Mesodermal cell (in vitro differentiated cells): ENCODE results near the gene INSYN2A.

Experiments
- H3K27ac ChIP-seq: 2 replicates; pipeline ENCODE4 v1.7.0; 2013; ENCODE audit warnings: mild to moderate bottlenecking, low read depth, low read length, moderate library complexity; ENCODE audit not compliant: severe bottlenecking
- H3K36me3 ChIP-seq: 2 replicates; pipeline ENCODE4 v1.7.1; 2013; ENCODE audit warnings: mild to moderate bottlenecking, low read length, moderate library complexity; ENCODE audit not compliant: control insufficient read depth, insufficient read depth
- H3K4me1 ChIP-seq: one replicate; pipeline ENCODE4 v1.7.1; 2013; ENCODE audit warnings: mild to moderate bottlenecking, low read length; ENCODE audit not compliant: insufficient read depth, control insufficient read depth, poor library complexity, severe bottlenecking
- H3K4me3 ChIP-seq: 2 replicates; pipeline ENCODE4 v1.7.0; 2013; ENCODE audit warnings: low read length, control low read depth, mild to moderate bottlenecking; ENCODE audit not compliant: insufficient read depth, poor library complexity, severe bottlenecking; ENCODE audit errors: extremely low read depth
- H3K9me3 ChIP-seq: 2 replicates; pipeline ENCODE4 v1.7.1; 2013; ENCODE audit warnings: mild to moderate bottlenecking, low read length, moderate library complexity; ENCODE audit not compliant: control insufficient read depth
- WGBS, 2 experiments: methylation state at CpG; one replicate each; pipeline ENCODE4 v1.1.5; 2013; ENCODE audit warnings: missing lambda C conversion rate in 2 of 2; ENCODE audit not compliant: insufficient coverage in 2 of 2; 5-methylcytosine and 5-hydroxymethylcytosine counted together

INSYN2A gene

GRCh38 chr10:127176649-127177048 lies 19.7 kb downstream of the INSYN2A start:
- H3K4me3 ChIP-seq: no peak overlapping the region
- WGBS, 2 experiments: 93 to 96% methylated on average over 13 to 16 of the region's 16 CpGs
- H3K4me1 ChIP-seq: no peaks in the 10 kb centered on the region

GRCh38 chr10:127175357-127176110 lies 20.9 kb downstream of the INSYN2A start:
- Histone ChIP-seq H3K27ac (no peak overlapping the region), H3K4me3 (no peak overlapping the region), H3K4me1 (no peaks in the 10 kb centered on the region), H3K9me3 (no peaks in the 10 kb centered on the region), H3K36me3 (peaks cover 15% of the 10 kb centered on the region)
- WGBS, 2 experiments: 94 to 96% methylated on average over 30 to 39 of the region's 40 CpGs

More at GRCh38 chr10:127176649-127177048, 19.7 kb downstream of the INSYN2A start:
- H3K9me3 ChIP-seq: no peaks in the 10 kb centered on the region
- H3K36me3 ChIP-seq: peaks cover 15% of the 10 kb centered on the region
- H3K27ac ChIP-seq: no peak overlapping the region

- 88 to 91% methylated on average over 8 of the region's 8 CpGs for WGBS, 2 experiments
- H3K9me3 ChIP-seq: no peaks in the 10 kb centered on the region
- H3K4me1 ChIP-seq: no peaks in the 10 kb centered on the region
- H3K4me3 ChIP-seq: no peak overlapping the region
- H3K36me3 ChIP-seq: peaks cover 15% of the 10 kb centered on the region
- H3K27ac ChIP-seq: no peak overlapping the region
These were observed 21.5 kb downstream of the INSYN2A start for GRCh38 chr10:127174866-127175265.

GRCh38 chr10:127168261-127168660 lies 28.1 kb downstream of the INSYN2A start:
- H3K27ac ChIP-seq: no peak overlapping the region
- no peak overlapping the region for H3K4me3 ChIP-seq
- H3K9me3 ChIP-seq: no peaks in the 10 kb centered on the region
- WGBS, 2 experiments: 80 to 95% methylated on average over 3 of the region's 3 CpGs
- no peaks in the 10 kb centered on the region for H3K36me3 ChIP-seq
- no peaks in the 10 kb centered on the region for H3K4me1 ChIP-seq

GRCh38 chr10:127162841-127163240 lies 33.5 kb downstream of the INSYN2A start:
- no peaks in the 10 kb centered on the region for H3K4me1 ChIP-seq
- 93 to 99% methylated on average over 6 of the region's 6 CpGs for WGBS, 2 experiments
- no peak overlapping the region for H3K4me3 ChIP-seq
- H3K36me3 ChIP-seq: peaks cover 3% of the 10 kb centered on the region
- H3K9me3 ChIP-seq: no peaks in the 10 kb centered on the region
- H3K27ac ChIP-seq: no peak overlapping the region

GRCh38 chr10:127161482-127161881 lies 34.9 kb downstream of the INSYN2A start:
- Histone ChIP-seq H3K4me3 (no peak overlapping the region), H3K36me3 (peaks cover 3% of the 10 kb centered on the region)
- WGBS, 2 experiments: 86 to 98% methylated on average over 3 to 4 of the region's 5 CpGs

GRCh38 chr10:127159648-127160245 lies 36.6 kb downstream of the INSYN2A start:
- no peak overlapping the region for H3K4me3 ChIP-seq
- peaks cover 3% of the 10 kb centered on the region for H3K36me3 ChIP-seq
- WGBS, 2 experiments: 84 to 97% methylated on average over 10 to 11 of the region's 13 CpGs
- H3K27ac ChIP-seq: no peak overlapping the region
- H3K4me1 ChIP-seq: no peaks in the 10 kb centered on the region
- no peaks in the 10 kb centered on the region for H3K9me3 ChIP-seq

More at GRCh38 chr10:127161482-127161881, 34.9 kb downstream of the INSYN2A start:
- H3K27ac ChIP-seq: no peak overlapping the region
- no peaks in the 10 kb centered on the region for H3K9me3 ChIP-seq
- no peaks in the 10 kb centered on the region for H3K4me1 ChIP-seq

GRCh38 chr10:127158662-127159061 lies 37.7 kb downstream of the INSYN2A start:
- Histone ChIP-seq H3K36me3 (peaks cover 3% of the 10 kb centered on the region), H3K4me1 (no peaks in the 10 kb centered on the region), H3K27ac (no peak overlapping the region), H3K4me3 (no peak overlapping the region), H3K9me3 (no peaks in the 10 kb centered on the region)
- WGBS, 2 experiments: 100% methylated on average over 1 of the region's 2 CpGs; no CpG with 5 or more reads in 1 of the 2 experiments

- H3K4me3 ChIP-seq: no peak overlapping the region
- peaks cover 4% of the 10 kb centered on the region for H3K4me1 ChIP-seq
- H3K36me3 ChIP-seq: peaks cover 3% of the 10 kb centered on the region
- WGBS, 2 experiments: 100% methylated on average over 1 of the region's 2 CpGs; no CpG with 5 or more reads in 1 of the 2 experiments
- no peaks in the 10 kb centered on the region for H3K9me3 ChIP-seq
- no peak overlapping the region for H3K27ac ChIP-seq
These were observed 38.7 kb downstream of the INSYN2A start for GRCh38 chr10:127157506-127158200.

- H3K4me3 ChIP-seq: no peak overlapping the region
- no peak overlapping the region for H3K27ac ChIP-seq
- H3K4me1 ChIP-seq: peaks cover 7% of the 10 kb centered on the region
- H3K9me3 ChIP-seq: no peaks in the 10 kb centered on the region
- peaks cover 3% of the 10 kb centered on the region for H3K36me3 ChIP-seq
- 87 to 88% methylated on average over 4 of the region's 4 CpGs for WGBS, 2 experiments
These were observed 39.3 kb downstream of the INSYN2A start for GRCh38 chr10:127157089-127157488.
